ENCODE results near the gene CCDC18.

DNA sequence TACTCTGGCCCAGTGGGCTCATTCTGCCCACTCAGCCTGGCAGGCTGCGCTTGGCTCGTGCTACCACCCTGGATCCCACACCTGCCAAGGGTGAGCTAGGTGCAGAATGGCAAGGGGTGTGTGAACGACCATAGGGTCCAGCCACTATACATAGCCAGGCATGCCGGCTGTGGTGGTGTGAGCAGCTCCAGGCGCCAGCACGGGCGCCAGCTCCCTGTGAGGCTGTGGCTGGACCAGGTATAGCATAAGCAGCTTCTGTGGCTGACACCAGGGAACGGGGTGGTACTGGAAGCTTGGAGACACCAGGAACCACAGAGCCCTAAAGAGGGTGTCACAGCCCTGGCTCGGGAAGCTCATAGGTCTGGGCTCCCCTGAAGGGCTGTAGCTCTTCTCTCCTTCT is 18.6 kb downstream of the CCDC18 start:
- TF ChIP-seq, protein P1, sequence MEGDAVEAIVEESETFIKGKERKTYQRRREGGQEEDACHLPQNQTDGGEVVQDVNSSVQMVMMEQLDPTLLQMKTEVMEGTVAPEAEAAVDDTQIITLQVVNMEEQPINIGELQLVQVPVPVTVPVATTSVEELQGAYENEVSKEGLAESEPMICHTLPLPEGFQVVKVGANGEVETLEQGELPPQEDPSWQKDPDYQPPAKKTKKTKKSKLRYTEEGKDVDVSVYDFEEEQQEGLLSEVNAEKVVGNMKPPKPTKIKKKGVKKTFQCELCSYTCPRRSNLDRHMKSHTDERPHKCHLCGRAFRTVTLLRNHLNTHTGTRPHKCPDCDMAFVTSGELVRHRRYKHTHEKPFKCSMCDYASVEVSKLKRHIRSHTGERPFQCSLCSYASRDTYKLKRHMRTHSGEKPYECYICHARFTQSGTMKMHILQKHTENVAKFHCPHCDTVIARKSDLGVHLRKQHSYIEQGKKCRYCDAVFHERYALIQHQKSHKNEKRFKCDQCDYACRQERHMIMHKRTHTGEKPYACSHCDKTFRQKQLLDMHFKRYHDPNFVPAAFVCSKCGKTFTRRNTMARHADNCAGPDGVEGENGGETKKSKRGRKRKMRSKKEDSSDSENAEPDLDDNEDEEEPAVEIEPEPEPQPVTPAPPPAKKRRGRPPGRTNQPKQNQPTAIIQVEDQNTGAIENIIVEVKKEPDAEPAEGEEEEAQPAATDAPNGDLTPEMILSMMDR (conservative IDR thresholded peaks at IDR 0.05; ENCODE audit: low read depth, low read length), result no peak
- no peak for TF ChIP-seq EZH2 (IDR thresholded peaks at IDR 0.05; ENCODE audit: low read length, unreplicated experiment)
- no peak for TF ChIP-seq EZH2phosphoT487 (IDR thresholded peaks at IDR 0.05; ENCODE audit: borderline replicate concordance, low read length)
